Measurements from ENCODE around the gene MMRN2. TPM values are rescaled to one million over a fixed set of nuclear protein-coding genes. Genes with fewer than 3 reads are reported as not detected.

Gene MMRN2
- total RNA-seq, 1 experiment from 2014 or later, result not detected

DNA sequence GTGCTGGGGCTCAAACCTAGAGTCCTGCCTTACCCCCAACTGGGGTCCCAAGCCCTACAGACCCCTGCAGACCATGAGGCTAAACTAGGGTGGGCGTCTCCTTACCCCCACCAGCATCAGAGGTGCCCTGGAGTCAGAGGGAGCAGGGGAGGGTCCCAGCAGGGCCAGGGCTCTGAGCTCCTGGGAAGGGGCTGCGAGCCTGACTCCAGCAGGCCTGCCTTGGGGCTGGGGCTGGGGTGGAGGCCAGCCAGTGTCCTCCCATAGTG, 2.3 kb upstream of the MMRN2 start:
- H3K27ac ChIP-seq (ENCODE audit: low read depth, low read length, poor library complexity, severe bottlenecking), result no peak overlapping the region
- no peak for DNase-seq (ENCODE audit: low spot score)
- TF ChIP-seq EZH2 (IDR thresholded peaks at IDR 0.05; ENCODE audit: borderline replicate concordance, low read depth, low read length, poor library complexity, severe bottlenecking), result no peak
- TF ChIP-seq, protein P1, sequence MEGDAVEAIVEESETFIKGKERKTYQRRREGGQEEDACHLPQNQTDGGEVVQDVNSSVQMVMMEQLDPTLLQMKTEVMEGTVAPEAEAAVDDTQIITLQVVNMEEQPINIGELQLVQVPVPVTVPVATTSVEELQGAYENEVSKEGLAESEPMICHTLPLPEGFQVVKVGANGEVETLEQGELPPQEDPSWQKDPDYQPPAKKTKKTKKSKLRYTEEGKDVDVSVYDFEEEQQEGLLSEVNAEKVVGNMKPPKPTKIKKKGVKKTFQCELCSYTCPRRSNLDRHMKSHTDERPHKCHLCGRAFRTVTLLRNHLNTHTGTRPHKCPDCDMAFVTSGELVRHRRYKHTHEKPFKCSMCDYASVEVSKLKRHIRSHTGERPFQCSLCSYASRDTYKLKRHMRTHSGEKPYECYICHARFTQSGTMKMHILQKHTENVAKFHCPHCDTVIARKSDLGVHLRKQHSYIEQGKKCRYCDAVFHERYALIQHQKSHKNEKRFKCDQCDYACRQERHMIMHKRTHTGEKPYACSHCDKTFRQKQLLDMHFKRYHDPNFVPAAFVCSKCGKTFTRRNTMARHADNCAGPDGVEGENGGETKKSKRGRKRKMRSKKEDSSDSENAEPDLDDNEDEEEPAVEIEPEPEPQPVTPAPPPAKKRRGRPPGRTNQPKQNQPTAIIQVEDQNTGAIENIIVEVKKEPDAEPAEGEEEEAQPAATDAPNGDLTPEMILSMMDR (conservative IDR thresholded peaks at IDR 0.05; ENCODE audit: low read depth, low read length), result no peak
- no peak overlapping the region for H3K4me3 ChIP-seq (ENCODE audit: low read depth, low read length, poor library complexity, severe bottlenecking)
- peaks cover 12% of the 10 kb centered on the region for H3K4me1 ChIP-seq (ENCODE audit: insufficient read depth, low read length, poor library complexity, severe bottlenecking)
- H3K9me3 ChIP-seq (ENCODE audit: low read depth, low read length, poor library complexity, severe bottlenecking), result no peaks in the 10 kb centered on the region
- BruUV-seq (replicated peaks), result no TSS peak
- CTCF ChIA-PET, result no interaction called here
- no peaks in the 10 kb centered on the region for H3K27me3 ChIP-seq (replicated peaks; ENCODE audit: insufficient read depth, low read depth, low read length, poor library complexity)
- H3K36me3 ChIP-seq (ENCODE audit: insufficient read depth, low read length, poor library complexity, severe bottlenecking), result no peaks in the 10 kb centered on the region
- intact Hi-C loops (cut with micrococcal nuclease; ENCODE audit: unreplicated experiment), result loop anchor here (10.0 kb wide), 1 partner anchor 275 kb away; no protein-coding TSS in a partner anchor
- POLR2A ChIA-PET (ENCODE audit: low non-redundant PET), result no interaction called here

DNA sequence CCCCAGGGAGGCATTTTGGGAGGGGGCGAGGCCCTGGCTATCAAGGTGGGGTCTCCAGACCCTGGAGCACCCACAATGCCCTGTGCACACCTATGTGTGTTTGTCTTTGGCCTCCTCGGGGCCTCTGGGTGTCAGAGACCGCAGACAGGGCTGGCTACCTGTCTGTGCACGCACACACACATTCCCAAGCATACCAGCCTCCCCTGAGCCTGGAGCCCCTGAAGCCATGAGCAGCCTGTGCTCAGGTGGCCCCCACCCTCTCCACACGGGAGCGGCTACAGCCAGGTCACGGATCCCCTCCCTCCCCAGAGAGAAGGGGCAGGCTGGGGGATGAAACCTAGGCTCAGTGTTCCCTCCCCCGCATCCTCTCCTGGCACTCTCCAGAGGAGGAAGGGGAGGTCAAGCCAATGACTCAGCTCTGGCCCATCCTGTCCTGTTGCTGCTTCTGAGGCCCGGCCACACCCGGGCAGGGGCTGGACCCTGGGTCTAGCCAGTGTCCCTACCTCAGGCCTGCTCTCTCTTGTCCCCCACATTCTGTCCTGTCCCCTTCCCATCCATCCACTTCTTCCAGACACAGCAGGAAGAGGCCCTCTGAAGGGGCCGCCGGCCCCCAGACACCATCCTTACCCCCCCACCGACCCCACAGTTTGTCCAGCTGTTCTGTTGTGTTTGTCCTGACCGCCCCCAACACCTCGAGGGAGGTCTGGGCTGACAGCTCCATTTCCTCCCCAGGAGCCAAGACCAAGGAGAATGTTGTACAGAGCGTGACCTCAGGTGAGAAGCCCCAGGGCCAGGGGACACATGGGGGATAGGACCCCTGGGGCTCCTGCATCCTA, 1.7 kb upstream of the MMRN2 start:
- peaks cover 17% of the 10 kb centered on the region for H3K4me1 ChIP-seq (ENCODE audit: insufficient read depth, low read length, poor library complexity, severe bottlenecking)
- BruUV-seq (replicated peaks), result no TSS peak
- H3K27ac ChIP-seq (ENCODE audit: low read depth, low read length, poor library complexity, severe bottlenecking), result no peak overlapping the region
- ChIA-PET CTCF (interaction anchor here (0.9 kb wide), 1 partner anchor 19 kb away, joined by 15 read pairs; no protein-coding TSS in a partner anchor), POLR2A (ENCODE audit: low non-redundant PET) (no interaction called here)
- no peaks in the 10 kb centered on the region for H3K36me3 ChIP-seq (ENCODE audit: insufficient read depth, low read length, poor library complexity, severe bottlenecking)
- intact Hi-C loops (cut with micrococcal nuclease; ENCODE audit: unreplicated experiment), result no loop called here
- H3K27me3 ChIP-seq (replicated peaks; ENCODE audit: insufficient read depth, low read depth, low read length, poor library complexity), result no peaks in the 10 kb centered on the region
- TF ChIP-seq, protein P1 (conservative IDR thresholded peaks at IDR 0.05; ENCODE audit: low read depth, low read length), result no peak
- TF ChIP-seq EZH2 (IDR thresholded peaks at IDR 0.05; ENCODE audit: borderline replicate concordance, low read depth, low read length, poor library complexity, severe bottlenecking), result no peak
- no peak for DNase-seq (ENCODE audit: low spot score)
- no peaks in the 10 kb centered on the region for H3K9me3 ChIP-seq (ENCODE audit: low read depth, low read length, poor library complexity, severe bottlenecking)
- no peak overlapping the region for H3K4me3 ChIP-seq (ENCODE audit: low read depth, low read length, poor library complexity, severe bottlenecking)

DNA sequence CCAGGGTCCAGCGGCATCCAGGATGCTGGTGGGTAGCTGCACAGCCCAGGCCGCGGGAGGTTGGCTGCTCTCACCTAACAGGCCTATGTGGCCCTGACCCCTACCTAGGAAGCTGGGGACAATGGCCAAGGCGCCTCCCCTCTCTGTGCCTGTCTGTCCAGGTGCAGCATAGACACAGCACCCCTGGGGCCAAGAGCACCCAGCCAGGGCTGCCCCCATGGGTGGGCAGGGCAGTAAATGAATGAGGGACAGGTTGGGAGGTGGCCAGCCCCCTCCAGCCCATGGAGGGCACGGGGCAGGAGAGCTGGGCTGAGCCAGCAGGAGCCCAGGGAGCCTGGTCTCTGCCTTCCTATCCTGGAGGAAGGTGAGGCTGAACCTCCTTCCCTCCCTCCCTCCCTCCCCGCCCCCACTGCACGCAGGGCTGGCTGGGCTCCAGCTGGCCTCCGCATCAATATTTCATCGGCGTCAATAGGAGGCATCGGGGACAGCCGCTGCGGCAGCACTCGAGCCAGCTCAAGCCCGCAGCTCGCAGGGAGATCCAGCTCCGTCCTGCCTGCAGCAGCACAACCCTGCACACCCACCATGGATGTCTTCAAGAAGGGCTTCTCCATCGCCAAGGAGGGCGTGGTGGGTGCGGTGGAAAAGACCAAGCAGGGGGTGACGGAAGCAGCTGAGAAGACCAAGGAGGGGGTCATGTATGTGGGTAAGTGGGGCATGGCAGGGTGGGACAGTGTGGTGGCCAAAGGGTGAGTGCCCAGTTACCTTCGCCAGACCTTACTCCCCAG, 893 bp upstream of the MMRN2 start, which contains the start of gene SNCG:
Gene SNCG (plus strand): TSS at position 484 of the 785 bp plus-strand sequence. CDS start 99 bp downstream, at position 583.
- no peaks in the 10 kb centered on the region for H3K36me3 ChIP-seq (ENCODE audit: insufficient read depth, low read length, poor library complexity, severe bottlenecking)
- no peak within 1 kb of the TSS for H3K4me3 ChIP-seq (ENCODE audit: low read depth, low read length, poor library complexity, severe bottlenecking)
- TF ChIP-seq EZH2 (IDR thresholded peaks at IDR 0.05; ENCODE audit: borderline replicate concordance, low read depth, low read length, poor library complexity, severe bottlenecking), result no peak
- TF ChIP-seq, protein P1 (conservative IDR thresholded peaks at IDR 0.05; ENCODE audit: low read depth, low read length), result no peak
- H3K27me3 ChIP-seq (replicated peaks; ENCODE audit: insufficient read depth, low read depth, low read length, poor library complexity), result no peaks in the 10 kb centered on the region
- H3K4me1 ChIP-seq (ENCODE audit: insufficient read depth, low read length, poor library complexity, severe bottlenecking), result peaks cover 25% of the 10 kb centered on the region
- BruUV-seq (replicated peaks), result no TSS peak
- intact Hi-C loops (cut with micrococcal nuclease; ENCODE audit: unreplicated experiment), result no loop called here
- POLR2A ChIA-PET (ENCODE audit: low non-redundant PET), result no interaction called here
- no peak within 1 kb of the TSS for H3K27ac ChIP-seq (ENCODE audit: low read depth, low read length, poor library complexity, severe bottlenecking)
- no peaks in the 10 kb centered on the region for H3K9me3 ChIP-seq (ENCODE audit: low read depth, low read length, poor library complexity, severe bottlenecking)
- CTCF ChIA-PET, result interaction anchor here (0.9 kb wide), 1 partner anchor 19 kb away, joined by 15 read pairs; no protein-coding TSS in a partner anchor
- peak; percentile 39 for DNase-seq (ENCODE audit: low spot score)
